ENCODE results near the gene ZBTB26. TPM values are rescaled to one million over a fixed set of nuclear protein-coding genes. Genes with fewer than 3 reads are reported as not detected.

Gene ZBTB26
- total RNA-seq, 1 experiment from 2014 or later, result 7.8 TPM

- no peaks in the 10 kb centered on the region for H3K27me3 Mint-ChIP-seq (ENCODE audit: low read depth)
- ATAC-seq (no peak), DNase-seq (ENCODE audit: low spot score) (no peak)
- 0 out of 2 replicates have a peak, but pooled peaks cover 2% of the 10 kb centered on the region for H3K9me3 Mint-ChIP-seq
- TF ChIP-seq, protein P1, sequence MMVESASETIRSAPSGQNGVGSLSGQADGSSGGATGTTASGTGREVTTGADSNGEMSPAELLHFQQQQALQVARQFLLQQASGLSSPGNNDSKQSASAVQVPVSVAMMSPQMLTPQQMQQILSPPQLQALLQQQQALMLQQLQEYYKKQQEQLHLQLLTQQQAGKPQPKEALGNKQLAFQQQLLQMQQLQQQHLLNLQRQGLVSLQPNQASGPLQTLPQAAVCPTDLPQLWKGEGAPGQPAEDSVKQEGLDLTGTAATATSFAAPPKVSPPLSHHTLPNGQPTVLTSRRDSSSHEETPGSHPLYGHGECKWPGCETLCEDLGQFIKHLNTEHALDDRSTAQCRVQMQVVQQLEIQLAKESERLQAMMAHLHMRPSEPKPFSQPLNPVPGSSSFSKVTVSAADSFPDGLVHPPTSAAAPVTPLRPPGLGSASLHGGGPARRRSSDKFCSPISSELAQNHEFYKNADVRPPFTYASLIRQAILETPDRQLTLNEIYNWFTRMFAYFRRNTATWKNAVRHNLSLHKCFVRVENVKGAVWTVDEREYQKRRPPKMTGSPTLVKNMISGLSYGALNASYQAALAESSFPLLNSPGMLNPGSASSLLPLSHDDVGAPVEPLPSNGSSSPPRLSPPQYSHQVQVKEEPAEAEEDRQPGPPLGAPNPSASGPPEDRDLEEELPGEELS (CRISPR knock-in tag; IDR thresholded peaks at IDR 0.05), result no peak
- TF ChIP-seq, protein P2, sequence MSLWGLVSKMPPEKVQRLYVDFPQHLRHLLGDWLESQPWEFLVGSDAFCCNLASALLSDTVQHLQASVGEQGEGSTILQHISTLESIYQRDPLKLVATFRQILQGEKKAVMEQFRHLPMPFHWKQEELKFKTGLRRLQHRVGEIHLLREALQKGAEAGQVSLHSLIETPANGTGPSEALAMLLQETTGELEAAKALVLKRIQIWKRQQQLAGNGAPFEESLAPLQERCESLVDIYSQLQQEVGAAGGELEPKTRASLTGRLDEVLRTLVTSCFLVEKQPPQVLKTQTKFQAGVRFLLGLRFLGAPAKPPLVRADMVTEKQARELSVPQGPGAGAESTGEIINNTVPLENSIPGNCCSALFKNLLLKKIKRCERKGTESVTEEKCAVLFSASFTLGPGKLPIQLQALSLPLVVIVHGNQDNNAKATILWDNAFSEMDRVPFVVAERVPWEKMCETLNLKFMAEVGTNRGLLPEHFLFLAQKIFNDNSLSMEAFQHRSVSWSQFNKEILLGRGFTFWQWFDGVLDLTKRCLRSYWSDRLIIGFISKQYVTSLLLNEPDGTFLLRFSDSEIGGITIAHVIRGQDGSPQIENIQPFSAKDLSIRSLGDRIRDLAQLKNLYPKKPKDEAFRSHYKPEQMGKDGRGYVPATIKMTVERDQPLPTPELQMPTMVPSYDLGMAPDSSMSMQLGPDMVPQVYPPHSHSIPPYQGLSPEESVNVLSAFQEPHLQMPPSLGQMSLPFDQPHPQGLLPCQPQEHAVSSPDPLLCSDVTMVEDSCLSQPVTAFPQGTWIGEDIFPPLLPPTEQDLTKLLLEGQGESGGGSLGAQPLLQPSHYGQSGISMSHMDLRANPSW (CRISPR knock-in tag; conservative IDR thresholded peaks at IDR 0.05; ENCODE audit: low read depth), result no peak
- TF ChIP-seq, protein P3, sequence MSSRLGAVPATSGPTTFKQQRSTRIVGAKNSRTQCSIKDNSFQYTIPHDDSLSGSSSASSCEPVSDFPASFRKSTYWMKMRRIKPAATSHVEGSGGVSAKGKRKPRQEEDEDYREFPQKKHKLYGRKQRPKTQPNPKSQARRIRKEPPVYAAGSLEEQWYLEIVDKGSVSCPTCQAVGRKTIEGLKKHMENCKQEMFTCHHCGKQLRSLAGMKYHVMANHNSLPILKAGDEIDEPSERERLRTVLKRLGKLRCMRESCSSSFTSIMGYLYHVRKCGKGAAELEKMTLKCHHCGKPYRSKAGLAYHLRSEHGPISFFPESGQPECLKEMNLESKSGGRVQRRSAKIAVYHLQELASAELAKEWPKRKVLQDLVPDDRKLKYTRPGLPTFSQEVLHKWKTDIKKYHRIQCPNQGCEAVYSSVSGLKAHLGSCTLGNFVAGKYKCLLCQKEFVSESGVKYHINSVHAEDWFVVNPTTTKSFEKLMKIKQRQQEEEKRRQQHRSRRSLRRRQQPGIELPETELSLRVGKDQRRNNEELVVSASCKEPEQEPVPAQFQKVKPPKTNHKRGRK (CRISPR knock-in tag; IDR thresholded peaks at IDR 0.05; ENCODE audit: borderline replicate concordance), result no peak
- TF ChIP-seq, protein P4, sequence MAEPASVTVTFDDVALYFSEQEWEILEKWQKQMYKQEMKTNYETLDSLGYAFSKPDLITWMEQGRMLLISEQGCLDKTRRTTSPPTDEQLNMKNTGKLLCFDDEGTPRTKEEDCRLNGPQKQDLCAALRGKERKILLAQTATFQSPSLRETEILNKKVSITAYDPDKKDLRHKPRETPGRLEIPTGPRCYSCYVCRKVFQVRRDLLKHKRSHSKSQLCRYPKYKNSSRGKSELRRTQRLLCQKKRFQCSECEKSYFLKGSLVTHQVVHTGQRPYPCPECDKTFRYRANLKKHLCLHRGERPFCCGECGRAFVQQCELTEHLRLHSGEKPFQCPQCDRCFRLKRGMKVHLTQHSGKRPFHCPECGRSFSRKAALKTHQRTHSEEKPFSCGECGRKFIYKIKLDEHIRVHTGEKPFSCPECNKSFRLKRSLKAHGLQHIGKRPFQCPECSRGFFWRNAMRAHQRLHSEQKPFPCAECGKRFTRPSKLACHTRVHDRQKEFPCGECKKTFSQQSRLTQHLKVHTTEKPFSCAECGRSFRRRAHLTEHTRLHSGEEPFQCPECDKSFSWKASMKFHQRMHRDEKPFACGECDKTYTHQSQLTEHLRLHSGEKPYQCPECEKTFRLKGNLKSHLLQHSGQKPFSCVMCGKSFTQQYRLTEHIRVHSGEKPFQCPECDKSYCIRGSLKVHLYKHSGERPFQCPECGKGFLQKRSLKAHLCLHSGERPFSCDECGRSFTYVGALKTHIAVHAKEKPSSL (CRISPR knock-in tag; conservative IDR thresholded peaks at IDR 0.05), result no peak
- ChIA-PET CTCF (no interaction called here), POLR2A (no interaction called here)
- no peaks in the 10 kb centered on the region for H3K36me3 Mint-ChIP-seq
- H3K27ac Mint-ChIP-seq, result peak overlapping the region; percentile 86
- no peak overlapping the region for H3K4me3 Mint-ChIP-seq
- peaks cover 60% of the 10 kb centered on the region for H3K4me1 Mint-ChIP-seq
Measured at GRCh38 chr9:122950263-122950662, 19.0 kb upstream of the ZBTB26 start.

DNA sequence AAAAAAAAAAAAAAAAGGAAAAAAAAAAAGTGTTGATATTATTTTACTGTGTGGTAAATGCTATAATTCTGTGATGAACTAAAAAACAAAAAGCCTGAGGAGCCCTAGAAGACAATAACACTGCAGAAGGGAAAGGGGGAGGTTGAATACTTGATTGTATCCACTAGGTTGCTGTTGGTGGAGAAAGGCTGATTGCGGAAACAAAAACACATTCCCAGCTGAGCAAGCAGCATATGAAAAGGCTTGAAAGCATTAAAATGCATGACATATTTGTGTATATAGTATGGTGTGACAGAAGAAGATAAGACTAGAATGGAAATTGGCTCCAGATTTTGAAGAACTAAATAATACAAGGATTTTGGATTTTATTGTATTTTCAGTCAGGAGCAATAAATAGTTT, 18.4 kb upstream of the ZBTB26 start:
- ATAC-seq, result peak; percentile 65
- 0 out of 2 replicates have a peak overlapping the region, but pooled peaks have one; percentile 1 for H3K4me3 Mint-ChIP-seq
- TF ChIP-seq ZNF532 (CRISPR knock-in tag; IDR thresholded peaks at IDR 0.05; ENCODE audit: borderline replicate concordance) (no peak), NFE2L1 (CRISPR knock-in tag; IDR thresholded peaks at IDR 0.05) (no peak), CREM (CRISPR knock-in tag; IDR thresholded peaks at IDR 0.05) (no peak), NR3C1 (CRISPR knock-in tag; conservative IDR thresholded peaks at IDR 0.05; ENCODE audit: low read depth) (no peak), ATF1 (CRISPR knock-in tag; IDR thresholded peaks at IDR 0.05) (no peak), MYBL2 (CRISPR knock-in tag; IDR thresholded peaks at IDR 0.05) (no peak), ZBTB43 (CRISPR knock-in tag; IDR thresholded peaks at IDR 0.05) (no peak), ZMAT4 (CRISPR knock-in tag; IDR thresholded peaks at IDR 0.05) (no peak)
- TF ChIP-seq, protein P5, sequence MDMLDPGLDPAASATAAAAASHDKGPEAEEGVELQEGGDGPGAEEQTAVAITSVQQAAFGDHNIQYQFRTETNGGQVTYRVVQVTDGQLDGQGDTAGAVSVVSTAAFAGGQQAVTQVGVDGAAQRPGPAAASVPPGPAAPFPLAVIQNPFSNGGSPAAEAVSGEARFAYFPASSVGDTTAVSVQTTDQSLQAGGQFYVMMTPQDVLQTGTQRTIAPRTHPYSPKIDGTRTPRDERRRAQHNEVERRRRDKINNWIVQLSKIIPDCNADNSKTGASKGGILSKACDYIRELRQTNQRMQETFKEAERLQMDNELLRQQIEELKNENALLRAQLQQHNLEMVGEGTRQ (CRISPR knock-in tag; IDR thresholded peaks at IDR 0.05), result no peak

More for the DNA sequence above, 18.4 kb upstream of the ZBTB26 start:
- no peaks in the 10 kb centered on the region for H3K36me3 Mint-ChIP-seq
- peak overlapping the region; percentile 86 for H3K27ac Mint-ChIP-seq
- peaks cover 60% of the 10 kb centered on the region for H3K4me1 Mint-ChIP-seq
- H3K9me3 Mint-ChIP-seq, result 0 out of 2 replicates have a peak, but pooled peaks cover 2% of the 10 kb centered on the region
- H3K27me3 Mint-ChIP-seq (ENCODE audit: low read depth), result no peaks in the 10 kb centered on the region
- ChIA-PET POLR2A (interaction anchor here (0.7 to 1.2 kb wide), 3 partner anchors 9 to 88 kb away, joined by 4 read pairs; partner anchors contain the start of genes RABGAP1 and ZBTB6), CTCF (interaction anchor here (0.7 kb wide), 2 partner anchors 148 to 486 kb away, joined by 4 to 5 read pairs; no protein-coding TSS in a partner anchor)
- DNase-seq (ENCODE audit: low spot score), result no peak

Measured in WTC11 (cell line).